Common myeloid progenitor, CD34-positive (primary cell): Measurements from ENCODE around the gene ARSG.

Experiments used
- CTCF ChIA-PET: fragments of 350-600 bp; sonication (Branson Sonifier 250); formaldehyde crosslinking; loops from one replicate; lab custom pipeline; 2021; ENCODE audit warnings: antibody characterized with exemption; lab: Charles Lee
- POLR2A ChIA-PET: fragments of 350-600 bp; sonication (Branson Sonifier 250); formaldehyde crosslinking; loops from one replicate; lab custom pipeline; 2021; ENCODE audit warnings: antibody characterized with exemption; lab: Charles Lee
- DNase-seq, 3 donors: peaks; one replicate each; pipeline versions ENCODE4 v3.0.0 to v3.0.0-alpha.2; 2013
- H3K27ac ChIP-seq, 2 experiments: 1 replicate in 1 of 2; 2 replicates in 1 of 2; pipeline ENCODE4 v1.7.0; 2013; ENCODE audit warnings: inconsistent platforms in 2 of 2, low read length in 2 of 2, mild to moderate bottlenecking in 2 of 2, low read depth in 1 of 2, moderate library complexity in 1 of 2; ENCODE audit not compliant: severe bottlenecking in 2 of 2, insufficient read depth in 1 of 2, poor library complexity in 1 of 2
- H3K27me3 ChIP-seq, 5 experiments: replicated peaks in 2 of 5; 1 replicate in 3 of 5; 2 replicates in 2 of 5; pipeline versions ENCODE4 v1.6.1 to v1.7.0; 2013; ENCODE audit warnings: low read length in 4 of 5, mild to moderate bottlenecking in 2 of 5, moderate library complexity in 2 of 5, inconsistent platforms in 1 of 5; ENCODE audit not compliant: insufficient read depth in 5 of 5, control insufficient read depth in 4 of 5
- H3K36me3 ChIP-seq, 4 experiments: 1 replicate in 2 of 4; 2 replicates in 2 of 4; pipeline versions ENCODE4 v1.6.1 to v1.7.0; 2013; ENCODE audit warnings: low read length in 3 of 4, control low read depth in 1 of 4, mild to moderate bottlenecking in 1 of 4; ENCODE audit not compliant: control insufficient read depth in 4 of 4, insufficient read depth in 4 of 4
- H3K4me1 ChIP-seq, 4 experiments: 1 replicate in 3 of 4; 2 replicates in 1 of 4; pipeline versions ENCODE4 v1.6.1 to v1.7.1; 2013; ENCODE audit warnings: low read length in 3 of 4, mild to moderate bottlenecking in 3 of 4, control low read depth in 1 of 4, inconsistent platforms in 1 of 4, moderate library complexity in 1 of 4; ENCODE audit not compliant: control insufficient read depth in 4 of 4, insufficient read depth in 4 of 4; ENCODE audit errors: control extremely low read depth in 1 of 4
- H3K4me3 ChIP-seq, 7 experiments: 1 replicate in 4 of 7; 2 replicates in 3 of 7; pipeline versions ENCODE4 v1.5.1 to v1.7.0; 2013; ENCODE audit warnings: mild to moderate bottlenecking in 7 of 7, low read length in 6 of 7, moderate library complexity in 6 of 7, inconsistent platforms in 2 of 7, low read depth in 2 of 7, control low read depth in 1 of 7; ENCODE audit not compliant: insufficient read depth in 4 of 7, control insufficient read depth in 1 of 7; ENCODE audit errors: extremely low read depth in 1 of 7
- H3K9me3 ChIP-seq, 5 experiments: 1 replicate in 4 of 5; 2 replicates in 1 of 5; pipeline versions ENCODE4 v1.6.1 to v1.7.1; 2013; ENCODE audit warnings: low read length in 4 of 5, mild to moderate bottlenecking in 2 of 5, inconsistent platforms in 1 of 5, low read depth in 1 of 5, moderate library complexity in 1 of 5; ENCODE audit not compliant: control insufficient read depth in 4 of 5, insufficient read depth in 2 of 5; ENCODE audit errors: control extremely low read depth in 1 of 5
- WGBS: methylation state at CpG from one replicate; pipeline ENCODE4 v1.1.5; 2013; ENCODE audit not compliant: insufficient coverage; 5-methylcytosine and 5-hydroxymethylcytosine counted together

Gene ARSG

GRCh38 chr17:68318103-68318991 lies 27.1 kb downstream of the ARSG start:
- Histone ChIP-seq H3K27ac (no peak overlapping the region), H3K27me3 (peaks cover 0 to 32% (median 16%) of the 10 kb centered on the region in 5 experiments), H3K9me3 (no peaks in the 10 kb centered on the region), H3K4me1 (peaks cover 0 to 14% (median 6%) of the 10 kb centered on the region in 4 experiments), H3K4me3 (no peak overlapping the region), H3K36me3 (no peaks in the 10 kb centered on the region)
- DNase-seq, result no peak
- CTCF ChIA-PET, result interaction anchor here (1.1 to 2.4 kb wide), 2 partner anchors 11 to 43 kb away, joined by 3 to 5 read pairs; no protein-coding TSS in a partner anchor
- WGBS, result 88% methylated on average over 8 of the region's 8 CpGs
- POLR2A ChIA-PET, result no interaction called here

DNA sequence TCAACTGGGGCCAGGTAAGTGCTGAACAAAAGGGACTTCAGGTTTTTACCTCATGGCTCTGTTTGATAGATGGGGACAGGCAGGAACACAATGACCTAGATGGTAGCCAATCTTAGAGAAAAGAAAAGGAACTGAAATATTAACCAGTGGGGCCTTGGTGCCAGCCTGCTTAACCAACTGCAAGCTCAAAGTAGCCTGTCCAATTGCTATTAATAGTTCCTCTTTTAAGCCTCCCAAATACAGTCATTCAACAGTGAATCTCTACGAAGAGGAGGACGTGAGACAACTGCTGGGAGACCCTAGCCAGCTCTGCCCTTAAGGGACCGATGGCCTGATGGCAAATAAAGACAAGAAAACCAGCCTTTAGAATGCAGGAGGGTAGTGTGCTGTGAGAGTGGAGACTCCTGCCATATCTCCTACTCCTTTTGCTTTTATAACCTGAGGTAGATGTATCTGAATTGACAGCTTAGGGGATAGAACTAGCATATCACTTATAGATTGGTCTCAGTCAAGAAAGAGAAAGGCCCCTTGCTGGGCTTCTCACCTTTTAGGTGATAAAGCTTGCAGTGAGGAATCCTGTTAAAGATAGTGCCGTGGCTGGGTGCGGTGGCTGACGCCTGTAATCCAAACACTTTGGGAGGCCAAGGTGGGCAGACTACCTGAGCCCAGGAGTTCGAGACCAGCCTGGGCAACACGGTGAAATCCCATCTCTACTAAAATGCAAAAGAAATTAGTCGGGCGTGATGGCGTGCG lies 28.3 kb downstream of the ARSG start:
- over 99% methylated on average over 10 of the region's 12 CpGs for WGBS
- H3K4me1 ChIP-seq, result peaks cover 0 to 11% (median 7%) of the 10 kb centered on the region in 4 experiments
- H3K36me3 ChIP-seq, result no peaks in the 10 kb centered on the region
- H3K27ac ChIP-seq, result no peak overlapping the region
- CTCF ChIA-PET, result interaction anchor here (1.0 to 2.4 kb wide), 3 partner anchors 9 to 63 kb away, joined by 3 to 5 read pairs (median 3); no protein-coding TSS in a partner anchor
- no peaks in the 10 kb centered on the region for H3K9me3 ChIP-seq
- no peak overlapping the region for H3K4me3 ChIP-seq
- POLR2A ChIA-PET, result no interaction called here
- no peak for DNase-seq
- H3K27me3 ChIP-seq, result peaks cover 0 to 32% (median 16%) of the 10 kb centered on the region in 5 experiments

GRCh38 chr17:68320311-68320865 lies 29.1 kb downstream of the ARSG start:
- ChIA-PET CTCF (interaction anchor here (1.0 kb wide), 1 partner anchor 62 kb away, joined by 3 read pairs; no protein-coding TSS in a partner anchor), POLR2A (interaction anchor here (0.6 kb wide), 1 partner anchor 11 kb away, joined by 3 read pairs; no protein-coding TSS in a partner anchor)
- no peak for DNase-seq
- Histone ChIP-seq H3K27me3 (peaks cover 0 to 32% (median 16%) of the 10 kb centered on the region in 5 experiments), H3K9me3 (peaks cover 0 to 4% (median 0%) of the 10 kb centered on the region in 5 experiments), H3K27ac (no peak overlapping the region), H3K36me3 (no peaks in the 10 kb centered on the region), H3K4me1 (peaks cover 0 to 5% (median under 1%) of the 10 kb centered on the region in 4 experiments), H3K4me3 (no peak overlapping the region)
- WGBS, result 92% methylated on average over 5 of the region's 5 CpGs

GRCh38 chr17:68320943-68321555 lies 29.8 kb downstream of the ARSG start:
- no peak overlapping the region for H3K27ac ChIP-seq
- peaks cover 0 to 32% (median 16%) of the 10 kb centered on the region in 5 experiments for H3K27me3 ChIP-seq
- peaks cover 0 to 5% (median under 1%) of the 10 kb centered on the region in 4 experiments for H3K4me1 ChIP-seq
- 100% methylated on average over 5 of the region's 7 CpGs for WGBS
- ChIA-PET POLR2A (interaction anchor here (0.6 kb wide), 1 partner anchor 10 kb away, joined by 3 read pairs; no protein-coding TSS in a partner anchor), CTCF (interaction anchor here (1.0 kb wide), 1 partner anchor 29 kb away, joined by 3 read pairs; no protein-coding TSS in a partner anchor)
- no peak overlapping the region for H3K4me3 ChIP-seq
- H3K36me3 ChIP-seq, result no peaks in the 10 kb centered on the region
- no peak for DNase-seq
- H3K9me3 ChIP-seq, result peaks cover 0 to 4% (median 0%) of the 10 kb centered on the region in 5 experiments

DNA sequence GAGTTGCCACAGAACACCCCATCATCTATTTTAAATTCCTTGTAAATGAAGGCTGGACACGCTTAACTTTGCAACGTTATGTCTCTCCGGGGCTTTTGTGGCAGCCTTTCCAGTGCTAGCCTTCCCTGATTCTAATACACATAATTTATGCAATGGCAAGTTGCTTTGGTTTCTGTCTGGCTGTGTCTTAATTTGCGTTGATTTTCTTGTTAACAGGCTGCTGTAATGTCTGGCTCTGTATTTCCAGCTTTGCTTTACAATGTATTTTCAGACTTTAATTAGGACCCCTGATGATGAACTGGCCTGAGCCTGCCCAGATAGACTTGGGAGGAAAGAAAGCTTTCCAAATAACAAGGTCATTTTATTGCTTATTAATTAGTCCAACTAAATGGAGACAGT lies 30.3 kb downstream of the ARSG start:
- DNase-seq, result no peak
- POLR2A ChIA-PET, result no interaction called here
- CTCF ChIA-PET, result interaction anchor here (1.0 kb wide), 1 partner anchor 29 kb away, joined by 3 read pairs; no protein-coding TSS in a partner anchor
- no peak overlapping the region for H3K4me3 ChIP-seq
- peaks cover 0 to 5% (median under 1%) of the 10 kb centered on the region in 4 experiments for H3K4me1 ChIP-seq
- no CpG with 5 or more reads among the region's 4 CpGs for WGBS
- H3K27me3 ChIP-seq, result peaks cover 0 to 31% (median 13%) of the 10 kb centered on the region in 5 experiments
- peaks cover 0 to 4% (median 0%) of the 10 kb centered on the region in 5 experiments for H3K9me3 ChIP-seq
- H3K27ac ChIP-seq, result no peak overlapping the region
- H3K36me3 ChIP-seq, result no peaks in the 10 kb centered on the region

DNA sequence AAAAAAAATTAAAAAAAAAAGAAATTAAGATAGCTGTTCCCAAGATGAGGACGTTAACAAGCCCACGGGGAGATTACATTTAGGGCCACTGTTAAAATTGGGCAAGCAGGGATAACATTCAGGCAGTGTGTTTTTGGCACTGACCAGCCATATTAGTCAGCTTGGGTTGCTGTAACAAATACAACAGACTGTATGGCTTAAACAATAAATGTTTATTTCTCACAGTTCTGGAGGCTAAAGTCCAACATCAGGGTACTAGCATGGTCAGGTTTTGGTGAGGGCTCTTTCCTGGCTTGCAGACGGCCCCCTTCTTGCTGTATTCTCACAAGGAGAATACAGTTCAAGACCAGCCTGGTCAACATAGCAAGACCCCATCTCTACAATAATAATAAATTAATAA lies 31.3 kb downstream of the ARSG start:
- Histone ChIP-seq H3K4me3 (no peak overlapping the region), H3K27me3 (peaks cover 0 to 21% (median 7%) of the 10 kb centered on the region in 5 experiments), H3K9me3 (peaks cover 0 to 4% (median 0%) of the 10 kb centered on the region in 5 experiments), H3K27ac (no peak overlapping the region), H3K4me1 (peaks cover 0 to 5% (median under 1%) of the 10 kb centered on the region in 4 experiments), H3K36me3 (no peaks in the 10 kb centered on the region)
- POLR2A ChIA-PET, result interaction anchor here (0.6 kb wide), 1 partner anchor 1012 kb away, joined by 3 read pairs; no protein-coding TSS in a partner anchor
- CTCF ChIA-PET, result no interaction called here
- DNase-seq, result no peak
- 100% methylated on average over 1 of the region's 3 CpGs for WGBS
